B cell (primary cell): ENCODE measurements around the gene ANKLE2. TPM values are rescaled to one million over a fixed set of nuclear protein-coding genes. Genes with fewer than 3 reads are reported as not detected.

Experiments used
- ATAC-seq: fragments of 200-7000 bp; cut with Tn5 transposase; one replicate; pipeline ENCODE4 v1.10.0; 2021; ENCODE audit warnings: low read depth, mild to moderate bottlenecking, moderate number of reproducible peaks, moderate library complexity
- CTCF ChIA-PET: fragments of 350-600 bp; sonication (Branson Sonifier 250); formaldehyde crosslinking; loops from one replicate; lab custom pipeline; 2021; ENCODE audit warnings: antibody characterized with exemption, inconsistent platforms; lab: Charles Lee
- POLR2A ChIA-PET: fragments of 350-600 bp; sonication (Branson Sonifier 250); formaldehyde crosslinking; loops from one replicate; lab custom pipeline; 2021; ENCODE audit warnings: antibody characterized with exemption; lab: Charles Lee
- DNase-seq: peaks from one replicate; pipeline ENCODE4 v3.0.0; 2013
- H2AFZ ChIP-seq: 2 replicates; pipeline ENCODE4 v1.6.1; 2012; ENCODE audit warnings: mild to moderate bottlenecking, low read depth, low read length; ENCODE audit not compliant: insufficient read depth, poor library complexity, severe bottlenecking
- H3K27ac ChIP-seq, 2 donors: 1 replicate in 1 of 2; 2 replicates in 1 of 2; pipeline ENCODE4 v1.5.1; 2012 to 2013; ENCODE audit warnings: low read length in 2 of 2, mild to moderate bottlenecking in 2 of 2, moderate library complexity in 1 of 2
- H3K27me3 ChIP-seq, 4 experiments: fragments of 200-600 bp in 1 of 4; sonication (generic) in 1 of 4; replicated peaks in 1 of 4; 1 replicate in 2 of 4; 2 replicates in 2 of 4; pipeline versions ENCODE4 v1.6.1 to v1.7.0; 2013 to 2016; ENCODE audit warnings: low read length in 3 of 4, mild to moderate bottlenecking in 2 of 4, mixed read lengths in 1 of 4, moderate library complexity in 1 of 4; ENCODE audit not compliant: insufficient read depth in 4 of 4, control insufficient read depth in 3 of 4; ENCODE audit errors: control extremely low read depth in 1 of 4
- H3K36me3 ChIP-seq, 2 experiments: replicated peaks in 1 of 2; 1 replicate in 1 of 2; 2 replicates in 1 of 2; pipeline versions ENCODE4 v1.6.1 to v1.7.1; 2013; ENCODE audit warnings: low read length in 1 of 2; ENCODE audit not compliant: insufficient read depth in 2 of 2, control insufficient read depth in 1 of 2; ENCODE audit errors: control extremely low read depth in 1 of 2, extremely low read depth in 1 of 2
- H3K4me1 ChIP-seq, 2 donors: fragments of 200-600 bp in 1 of 2; sonication (generic) in 1 of 2; 1 replicate in 1 of 2; 2 replicates in 1 of 2; pipeline versions ENCODE4 v1.5.1 to v1.6.1; 2013 to 2017; ENCODE audit warnings: low read length in 2 of 2; ENCODE audit not compliant: control insufficient read depth in 2 of 2, insufficient read depth in 2 of 2
- H3K4me2 ChIP-seq: replicated peaks from 2 replicates; pipeline ENCODE3; 2012; ENCODE audit warnings: mild to moderate bottlenecking, low read depth, low read length; ENCODE audit not compliant: poor library complexity, severe bottlenecking
- H3K4me3 ChIP-seq, 5 experiments: fragments of 200-600 bp in 1 of 5; sonication (generic) in 1 of 5; 1 replicate in 3 of 5; 2 replicates in 2 of 5; pipeline versions ENCODE4 v1.5.1 to v1.7.0; 2011 to 2016; ENCODE audit warnings: low read length in 4 of 5, mild to moderate bottlenecking in 4 of 5, low read depth in 2 of 5, control low read depth in 1 of 5, moderate library complexity in 1 of 5; ENCODE audit not compliant: insufficient read depth in 1 of 5; ENCODE audit errors: control extremely low read depth in 1 of 5, extremely low read depth in 1 of 5
- H3K79me2 ChIP-seq: fragments of 200-600 bp; sonication (generic); one replicate; pipeline ENCODE4 v1.6.0; 2016; ENCODE audit warnings: low read length; ENCODE audit not compliant: control insufficient read depth, insufficient read depth
- H3K9ac ChIP-seq: fragments of 200-600 bp; sonication (generic); 2 replicates; pipeline ENCODE4 v1.6.1; 2017; ENCODE audit warnings: mild to moderate bottlenecking, low read length, moderate library complexity
- H3K9me3 ChIP-seq, 3 donors: one replicate each; pipeline versions ENCODE4 v1.6.1 to v1.7.1; 2013; ENCODE audit warnings: low read length in 2 of 3; ENCODE audit not compliant: control insufficient read depth in 2 of 3, insufficient read depth in 1 of 3; ENCODE audit errors: control extremely low read depth in 1 of 3
- H4K20me1 ChIP-seq: 2 replicates; pipeline ENCODE4 v1.6.0; 2012; ENCODE audit warnings: mild to moderate bottlenecking, low read length; ENCODE audit not compliant: insufficient read depth, control insufficient read depth, poor library complexity, severe bottlenecking
- H3K27ac Mint-ChIP-seq: one replicate; pipeline ENCODE4 v1.8.0; 2021; ENCODE audit warnings: mixed read lengths
- H3K27me3 Mint-ChIP-seq: one replicate; pipeline ENCODE4 v1.8.0; 2021; ENCODE audit warnings: mixed read lengths
- H3K4me1 Mint-ChIP-seq: one replicate; pipeline ENCODE4 v1.8.0; 2021; ENCODE audit warnings: mixed read lengths
- H3K4me3 Mint-ChIP-seq: one replicate; pipeline ENCODE4 v1.8.0; 2021; ENCODE audit warnings: mixed read lengths
- H3K9me3 Mint-ChIP-seq: one replicate; pipeline ENCODE4 v1.8.0; 2022; ENCODE audit warnings: mixed read lengths; ENCODE audit not compliant: insufficient read depth
- CTCF ChIP-seq: fragments of 200-600 bp; IDR thresholded peaks from one replicate; pipeline ENCODE4 v1.8.0; 2022; ENCODE audit warnings: antibody characterized with exemption, mild to moderate bottlenecking
- EZH2 ChIP-seq: IDR thresholded peaks from 2 replicates; pipeline ENCODE4 v1.6.1; 2012; ENCODE audit warnings: borderline replicate concordance, low read depth, mild to moderate bottlenecking, moderate library complexity, low read length; ENCODE audit not compliant: insufficient read depth, poor library complexity, severe bottlenecking
- WGBS: methylation state at CpG from one replicate; pipeline ENCODE4 v1.1.5; 2013; ENCODE audit warnings: missing lambda C conversion rate; ENCODE audit not compliant: insufficient coverage; 5-methylcytosine and 5-hydroxymethylcytosine counted together
- intact Hi-C: fragments of 100-400 bp; cut with micrococcal nuclease; formaldehyde crosslinking; loops from one replicate; pipeline ENCODE4 v1.10.0; 2022
- polyA plus RNA-seq: library from polyadenylated mRNA; depleted of rRNA; stranded (reverse); fragments of >200 nt; gene quantifications from 2 replicates; pipeline ENCODE4 v1.2.3, GENCODE V29; 2012
- total RNA-seq, 2 donors: library from RNA; stranded (reverse); fragments of 120-200 nt in 1 of 2; gene quantifications; 1 replicate in 1 of 2; 2 replicates in 1 of 2; pipeline versions ENCODE4 v1.2.3 to v1.2.4, GENCODE V29; 2013 to 2022

The ANKLE2 gene
- total and polyA plus RNA-seq, 2 donors (not counting 1 experiment from before 2014, with no cell fraction given): 105 to 148 TPM

GRCh38 chr12:132677492-132677891 is 84.1 kb downstream of the ANKLE2 start:
- TF ChIP-seq EZH2 (no peak), CTCF (no peak)
- no peaks in the 10 kb centered on the region for H3K9me3 ChIP-seq
- POLR2A ChIA-PET: no interaction called here
- H3K27me3 ChIP-seq: no peaks in the 10 kb centered on the region
- WGBS: 91% methylated on average over 8 of the region's 9 CpGs
- H3K4me1 ChIP-seq: no peaks in the 10 kb centered on the region
- no peaks in the 10 kb centered on the region for H4K20me1 ChIP-seq
- no peak overlapping the region for H3K27ac Mint-ChIP-seq
- no peaks in the 10 kb centered on the region for H3K4me1 Mint-ChIP-seq
- peaks cover 19% of the 10 kb centered on the region for H3K79me2 ChIP-seq
- no peak overlapping the region for H2AFZ ChIP-seq
- CTCF ChIA-PET: no interaction called here
- no peak overlapping the region for H3K9ac ChIP-seq
- intact Hi-C loops: no loop called here
- H3K9me3 Mint-ChIP-seq: no peaks in the 10 kb centered on the region
- no peak for ATAC-seq
- no peak for DNase-seq
- no peak overlapping the region for H3K4me3 ChIP-seq
- H3K27me3 Mint-ChIP-seq: no peaks in the 10 kb centered on the region
- H3K4me2 ChIP-seq: no peak overlapping the region
- peaks cover 0 to 34% of the 10 kb centered on the region in 2 experiments for H3K36me3 ChIP-seq
- H3K27ac ChIP-seq: no peak overlapping the region
- H3K4me3 Mint-ChIP-seq: no peak overlapping the region

GRCh38 chr12:132675757-132676432 is 85.7 kb downstream of the ANKLE2 start:
- no peak overlapping the region for H3K9ac ChIP-seq
- WGBS: 99% methylated on average over 8 of the region's 14 CpGs
- DNase-seq (no peak), ATAC-seq (no peak)
- no peaks in the 10 kb centered on the region for H3K9me3 ChIP-seq
- Mint-ChIP-seq H3K27ac (no peak overlapping the region), H3K27me3 (no peaks in the 10 kb centered on the region), H3K4me1 (no peaks in the 10 kb centered on the region), H3K4me3 (no peak overlapping the region), H3K9me3 (no peaks in the 10 kb centered on the region)
- TF ChIP-seq CTCF (no peak), EZH2 (no peak)
- H3K79me2 ChIP-seq: peaks cover 5% of the 10 kb centered on the region
- H3K4me2 ChIP-seq: no peak overlapping the region
- no peaks in the 10 kb centered on the region for H3K4me1 ChIP-seq
- no peak overlapping the region for H2AFZ ChIP-seq
- H3K27ac ChIP-seq: no peak overlapping the region
- POLR2A ChIA-PET: interaction anchor here (0.7 kb wide), 1 partner anchor 66 kb away, joined by 3 read pairs; no protein-coding TSS in a partner anchor
- H3K36me3 ChIP-seq: peaks cover 0 to 43% of the 10 kb centered on the region in 2 experiments
- no peaks in the 10 kb centered on the region for H4K20me1 ChIP-seq
- H3K27me3 ChIP-seq: no peaks in the 10 kb centered on the region
- CTCF ChIA-PET: no interaction called here
- intact Hi-C loops: no loop called here
- no peak overlapping the region for H3K4me3 ChIP-seq
